CD4-positive, alpha-beta T cell treated with Interleukin-15 for 1 hour (primary cell): ENCODE results near the gene BMPR1A.

Source experiments
- DNase-seq: peaks from one replicate; pipeline ENCODE4 v3.0.0-alpha.2; 2020

BMPR1A gene

GRCh38 chr10:86959737-86960002 lies 203.3 kb downstream of the BMPR1A start:
- DNase-seq = peak; percentile 12

- peak; percentile 34 for DNase-seq
Observed at GRCh38 chr10:86960003-86960862, 203.8 kb downstream of the BMPR1A start.

GRCh38 chr10:86960863-86961434 lies 204.5 kb downstream of the BMPR1A start:
- DNase-seq = peak; percentile 11

GRCh38 chr10:86961481-86962091 lies 205.2 kb downstream of the BMPR1A start:
- DNase-seq = no peak

- no peak for DNase-seq
Observed at GRCh38 chr10:86962136-86962980, 205.9 kb downstream of the BMPR1A start.

GRCh38 chr10:86962981-86963310 lies 206.5 kb downstream of the BMPR1A start:
- DNase-seq = no peak

GRCh38 chr10:86963341-86963919 lies 207.0 kb downstream of the BMPR1A start:
- no peak for DNase-seq

GRCh38 chr10:86964061-86964846 lies 207.8 kb downstream of the BMPR1A start:
- DNase-seq = no peak

- no peak for DNase-seq
Observed at GRCh38 chr10:86964847-86965190, 208.4 kb downstream of the BMPR1A start.

GRCh38 chr10:86965986-86966654 lies 209.7 kb downstream of the BMPR1A start:
- no peak for DNase-seq

GRCh38 chr10:86967481-86967941 lies 211.1 kb downstream of the BMPR1A start:
- no peak for DNase-seq

- no peak for DNase-seq
Observed at GRCh38 chr10:86968271-86968993, 212.0 kb downstream of the BMPR1A start, which contains the start of gene ADIRF. Gene ADIRF, plus strand, starts transcription at chr10:86968482. Its CDS starts 63 bp downstream, at chr10:86968545.

- DNase-seq = no peak
Observed at GRCh38 chr10:86968994-86969355, 212.6 kb downstream of the BMPR1A start.

GRCh38 chr10:86969421-86970041 lies 213.1 kb downstream of the BMPR1A start:
- no peak for DNase-seq

GRCh38 chr10:86970162-86970981 lies 214.0 kb downstream of the BMPR1A start:
- DNase-seq = no peak

GRCh38 chr10:86970982-86971231 lies 214.5 kb downstream of the BMPR1A start:
- DNase-seq = no peak

- DNase-seq = peak; percentile 91
Observed at GRCh38 chr10:86971232-86971991, 215.0 kb downstream of the BMPR1A start.

GRCh38 chr10:86972613-86973380 lies 216.4 kb downstream of the BMPR1A start:
- DNase-seq = no peak
